ENCODE measurements around the gene CRACR2A. TPM values are rescaled to one million over a fixed set of nuclear protein-coding genes. Genes with fewer than 3 reads are reported as not detected.

The CRACR2A gene
- total RNA-seq, 1 donor = 16.3 TPM

GRCh38 chr12:3617565-3617964 lies 135.3 kb downstream of the CRACR2A start:
- Histone ChIP-seq H3K36me3 (ENCODE audit: insufficient read depth, low read length) (no peaks in the 10 kb centered on the region), H3K4me2 (ENCODE audit: insufficient read depth, low read length) (no peak overlapping the region), H3K27me3 (ENCODE audit: insufficient read depth, low read length) (no peaks in the 10 kb centered on the region), H3K27ac (ENCODE audit: low read depth, low read length) (no peak overlapping the region), H3K4me3 (ENCODE audit: insufficient read depth, low read length) (no peak overlapping the region), H3K9me3 (ENCODE audit: low read depth, low read length) (no peaks in the 10 kb centered on the region), H3K4me1 (ENCODE audit: insufficient read depth, low read length) (peaks cover 4% of the 10 kb centered on the region), H2AFZ (ENCODE audit: low read length) (no peak overlapping the region), H4K20me1 (ENCODE audit: insufficient read depth, low read length) (no peaks in the 10 kb centered on the region), H3K79me2 (ENCODE audit: insufficient read depth, low read length) (no peaks in the 10 kb centered on the region)
- TF ChIP-seq, protein P1, sequence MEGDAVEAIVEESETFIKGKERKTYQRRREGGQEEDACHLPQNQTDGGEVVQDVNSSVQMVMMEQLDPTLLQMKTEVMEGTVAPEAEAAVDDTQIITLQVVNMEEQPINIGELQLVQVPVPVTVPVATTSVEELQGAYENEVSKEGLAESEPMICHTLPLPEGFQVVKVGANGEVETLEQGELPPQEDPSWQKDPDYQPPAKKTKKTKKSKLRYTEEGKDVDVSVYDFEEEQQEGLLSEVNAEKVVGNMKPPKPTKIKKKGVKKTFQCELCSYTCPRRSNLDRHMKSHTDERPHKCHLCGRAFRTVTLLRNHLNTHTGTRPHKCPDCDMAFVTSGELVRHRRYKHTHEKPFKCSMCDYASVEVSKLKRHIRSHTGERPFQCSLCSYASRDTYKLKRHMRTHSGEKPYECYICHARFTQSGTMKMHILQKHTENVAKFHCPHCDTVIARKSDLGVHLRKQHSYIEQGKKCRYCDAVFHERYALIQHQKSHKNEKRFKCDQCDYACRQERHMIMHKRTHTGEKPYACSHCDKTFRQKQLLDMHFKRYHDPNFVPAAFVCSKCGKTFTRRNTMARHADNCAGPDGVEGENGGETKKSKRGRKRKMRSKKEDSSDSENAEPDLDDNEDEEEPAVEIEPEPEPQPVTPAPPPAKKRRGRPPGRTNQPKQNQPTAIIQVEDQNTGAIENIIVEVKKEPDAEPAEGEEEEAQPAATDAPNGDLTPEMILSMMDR (IDR thresholded peaks at IDR 0.05; ENCODE audit: extremely low read depth, low read depth, low read length) = no peak
- DNase-seq (ENCODE audit: insufficient read length, low spot score, missing footprints) = no peak

GRCh38 chr12:3615862-3616261 lies 137.0 kb downstream of the CRACR2A start:
- no peaks in the 10 kb centered on the region for H3K9me3 ChIP-seq (ENCODE audit: low read depth, low read length)
- no peaks in the 10 kb centered on the region for H3K4me1 ChIP-seq (ENCODE audit: insufficient read depth, low read length)
- TF ChIP-seq, protein P1 (IDR thresholded peaks at IDR 0.05; ENCODE audit: extremely low read depth, low read depth, low read length) = no peak
- H4K20me1 ChIP-seq (ENCODE audit: insufficient read depth, low read length) = no peaks in the 10 kb centered on the region
- H3K27ac ChIP-seq (ENCODE audit: low read depth, low read length) = no peak overlapping the region
- H3K4me3 ChIP-seq (ENCODE audit: insufficient read depth, low read length) = no peak overlapping the region
- H3K36me3 ChIP-seq (ENCODE audit: insufficient read depth, low read length) = no peaks in the 10 kb centered on the region
- H3K4me2 ChIP-seq (ENCODE audit: insufficient read depth, low read length) = no peak overlapping the region
- H2AFZ ChIP-seq (ENCODE audit: low read length) = no peak overlapping the region
- DNase-seq (ENCODE audit: insufficient read length, low spot score, missing footprints) = no peak
- no peaks in the 10 kb centered on the region for H3K27me3 ChIP-seq (ENCODE audit: insufficient read depth, low read length)
- H3K79me2 ChIP-seq (ENCODE audit: insufficient read depth, low read length) = no peaks in the 10 kb centered on the region

DNA sequence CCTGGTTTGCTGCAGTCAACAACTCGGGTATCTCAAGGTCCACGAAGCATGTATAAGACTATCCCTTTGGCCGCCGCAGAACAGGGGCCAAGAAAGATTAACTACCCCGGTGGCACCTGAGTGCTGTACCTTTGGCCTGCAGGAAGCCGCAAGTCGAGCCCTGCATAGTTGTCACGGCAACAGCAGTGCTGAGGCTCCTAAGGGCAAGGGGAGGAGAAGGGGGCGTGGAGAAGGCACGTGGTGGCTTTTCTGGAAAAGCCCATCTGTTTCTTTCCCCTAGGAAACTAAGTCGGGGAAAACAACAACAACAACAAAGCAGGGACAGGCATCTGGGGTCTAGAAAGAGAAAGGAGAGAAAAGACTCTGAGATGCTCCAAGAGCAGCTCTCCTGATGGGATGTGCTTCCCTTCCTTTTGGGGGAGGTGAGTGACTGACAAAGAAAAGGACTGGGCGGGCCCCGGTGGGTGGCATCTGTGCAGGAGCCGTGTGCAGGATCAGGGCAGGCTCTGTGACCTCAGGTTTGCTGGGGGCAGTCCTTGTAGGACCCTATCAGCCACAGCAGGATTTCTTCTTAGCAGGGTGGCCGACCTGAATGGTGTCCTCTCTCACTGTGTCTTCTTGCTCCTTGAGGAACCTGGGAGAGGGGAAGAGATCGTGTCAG lies 138.0 kb downstream of the CRACR2A start:
- no peaks in the 10 kb centered on the region for H3K4me1 ChIP-seq (ENCODE audit: insufficient read depth, low read length)
- H3K27me3 ChIP-seq (ENCODE audit: insufficient read depth, low read length) = no peaks in the 10 kb centered on the region
- H3K4me3 ChIP-seq (ENCODE audit: insufficient read depth, low read length) = no peak overlapping the region
- H3K9me3 ChIP-seq (ENCODE audit: low read depth, low read length) = no peaks in the 10 kb centered on the region
- H3K36me3 ChIP-seq (ENCODE audit: insufficient read depth, low read length) = no peaks in the 10 kb centered on the region
- H3K4me2 ChIP-seq (ENCODE audit: insufficient read depth, low read length) = no peak overlapping the region
- no peak overlapping the region for H3K27ac ChIP-seq (ENCODE audit: low read depth, low read length)
- no peaks in the 10 kb centered on the region for H3K79me2 ChIP-seq (ENCODE audit: insufficient read depth, low read length)
- TF ChIP-seq, protein P1 (IDR thresholded peaks at IDR 0.05; ENCODE audit: extremely low read depth, low read depth, low read length) = no peak
- H4K20me1 ChIP-seq (ENCODE audit: insufficient read depth, low read length) = no peaks in the 10 kb centered on the region
- H2AFZ ChIP-seq (ENCODE audit: low read length) = no peak overlapping the region
- DNase-seq (ENCODE audit: insufficient read length, low spot score, missing footprints) = peak; percentile 38

DNA sequence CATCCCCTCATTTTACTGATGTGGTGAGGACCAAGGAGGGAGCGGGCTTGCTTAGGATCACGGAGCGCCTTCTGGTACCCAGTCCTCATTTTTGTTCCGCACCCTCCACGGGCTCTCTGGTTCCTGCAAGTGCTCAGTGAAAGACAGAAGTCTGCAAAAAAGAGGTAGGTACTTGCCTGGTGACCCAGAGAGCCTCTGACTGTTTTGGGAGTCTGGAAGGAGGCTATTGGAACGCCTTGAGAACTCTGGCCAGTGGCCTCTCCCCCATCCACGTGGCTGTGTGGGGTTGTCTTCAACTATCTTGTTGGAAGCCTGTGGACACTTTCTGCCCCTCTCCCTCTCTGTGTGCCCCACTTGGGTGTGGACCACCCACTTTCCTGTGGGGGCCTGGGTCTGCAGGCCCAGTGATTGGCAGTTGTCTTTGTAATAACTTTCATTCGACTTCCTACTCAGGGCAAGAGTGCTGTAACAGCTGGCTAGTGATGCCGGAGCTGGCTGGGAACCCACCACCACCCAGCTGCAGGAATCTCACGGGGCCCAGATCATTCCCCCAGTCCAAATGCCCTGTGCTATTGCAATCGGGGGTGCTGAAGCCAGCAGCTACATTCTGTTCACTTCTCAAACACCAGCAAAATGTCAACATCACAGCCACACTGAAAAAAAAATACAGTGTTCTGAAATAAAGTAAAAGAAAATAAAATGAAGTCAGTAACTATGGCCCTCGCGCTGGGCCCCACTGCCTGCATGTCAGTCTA lies 139.1 kb downstream of the CRACR2A start:
- no peaks in the 10 kb centered on the region for H3K4me1 ChIP-seq (ENCODE audit: insufficient read depth, low read length)
- peak; percentile 55 for DNase-seq (ENCODE audit: insufficient read length, low spot score, missing footprints)
- no peaks in the 10 kb centered on the region for H3K79me2 ChIP-seq (ENCODE audit: insufficient read depth, low read length)
- TF ChIP-seq, protein P1 (IDR thresholded peaks at IDR 0.05; ENCODE audit: extremely low read depth, low read depth, low read length) = no peak
- no peak overlapping the region for H3K4me3 ChIP-seq (ENCODE audit: insufficient read depth, low read length)
- no peaks in the 10 kb centered on the region for H3K27me3 ChIP-seq (ENCODE audit: insufficient read depth, low read length)
- no peaks in the 10 kb centered on the region for H3K9me3 ChIP-seq (ENCODE audit: low read depth, low read length)
- no peak overlapping the region for H2AFZ ChIP-seq (ENCODE audit: low read length)
- no peaks in the 10 kb centered on the region for H4K20me1 ChIP-seq (ENCODE audit: insufficient read depth, low read length)
- H3K36me3 ChIP-seq (ENCODE audit: insufficient read depth, low read length) = no peaks in the 10 kb centered on the region
- H3K27ac ChIP-seq (ENCODE audit: low read depth, low read length) = no peak overlapping the region
- H3K4me2 ChIP-seq (ENCODE audit: insufficient read depth, low read length) = no peak overlapping the region
